Calu3 (cell line): Measurements from ENCODE around the gene PGM5. TPM values are rescaled to one million over a fixed set of nuclear protein-coding genes. Genes with fewer than 3 reads are reported as not detected.

Source experiments
- BruUV-seq: library from RNA; stranded (reverse); fragments of 400-500 nt; replicated peaks from 2 replicates; lab custom pipeline; 2021; lab: Mats Ljungman, UMichigan
- CTCF ChIA-PET: fragments of 300-600 bp; sonication (Branson Sonifier 250); formaldehyde crosslinking; loops from one replicate; lab custom pipeline; 2022; ENCODE audit warnings: antibody characterized with exemption; lab: Charles Lee
- DNase-seq: peaks from one replicate; pipeline ENCODE4 v3.0.0; 2022
- H3K27ac Mint-ChIP-seq: one replicate; pipeline ENCODE4 v1.8.0; 2022; ENCODE audit warnings: mixed read lengths; ENCODE audit not compliant: unreplicated experiment
- H3K27me3 Mint-ChIP-seq: one replicate; pipeline ENCODE4 v1.8.0; 2022; ENCODE audit warnings: mixed read lengths; ENCODE audit not compliant: unreplicated experiment
- H3K36me3 Mint-ChIP-seq: one replicate; pipeline ENCODE4 v1.8.0; 2022; ENCODE audit warnings: mild to moderate bottlenecking, moderate library complexity, mixed read lengths; ENCODE audit not compliant: insufficient read depth, unreplicated experiment
- H3K4me1 Mint-ChIP-seq: one replicate; pipeline ENCODE4 v1.8.0; 2022; ENCODE audit warnings: mild to moderate bottlenecking, low read depth, mixed read lengths; ENCODE audit not compliant: unreplicated experiment
- H3K4me3 Mint-ChIP-seq: one replicate; pipeline ENCODE4 v1.8.0; 2022; ENCODE audit warnings: mild to moderate bottlenecking, low read depth, moderate library complexity, mixed read lengths; ENCODE audit not compliant: unreplicated experiment
- H3K9me3 Mint-ChIP-seq: one replicate; pipeline ENCODE4 v1.8.0; 2022; ENCODE audit warnings: low read depth, mixed read lengths; ENCODE audit not compliant: unreplicated experiment
- CTCF ChIP-seq: fragments of 200-600 bp; IDR thresholded peaks from one replicate; pipeline ENCODE4 v1.8.0; 2022; ENCODE audit warnings: antibody characterized with exemption; ENCODE audit not compliant: unreplicated experiment
- intact Hi-C: fragments of 100-400 bp; cut with micrococcal nuclease; formaldehyde crosslinking; loops from one replicate; pipeline ENCODE4 v1.10.0; 2022; ENCODE audit not compliant: unreplicated experiment
- total RNA-seq: library from RNA; stranded (reverse); gene quantifications from 2 replicates; pipeline ENCODE4 v1.2.3, GENCODE V29; 2022

The PGM5 gene
- total RNA-seq, 1 experiment from 2014 or later = 0.87 TPM

- Mint-ChIP-seq H3K4me3 (no peak overlapping the region), H3K4me1 (no peaks in the 10 kb centered on the region), H3K27me3 (peaks cover 52% of the 10 kb centered on the region), H3K36me3 (no peaks in the 10 kb centered on the region), H3K27ac (no peak overlapping the region), H3K9me3 (no peaks in the 10 kb centered on the region)
- intact Hi-C loops = no loop called here
- no peak for TF ChIP-seq CTCF
- no TSS peak for BruUV-seq
- CTCF ChIA-PET = no interaction called here
- DNase-seq = no peak
Measured at GRCh38 chr9:68492806-68493205, 136.4 kb downstream of the PGM5 start.

DNA sequence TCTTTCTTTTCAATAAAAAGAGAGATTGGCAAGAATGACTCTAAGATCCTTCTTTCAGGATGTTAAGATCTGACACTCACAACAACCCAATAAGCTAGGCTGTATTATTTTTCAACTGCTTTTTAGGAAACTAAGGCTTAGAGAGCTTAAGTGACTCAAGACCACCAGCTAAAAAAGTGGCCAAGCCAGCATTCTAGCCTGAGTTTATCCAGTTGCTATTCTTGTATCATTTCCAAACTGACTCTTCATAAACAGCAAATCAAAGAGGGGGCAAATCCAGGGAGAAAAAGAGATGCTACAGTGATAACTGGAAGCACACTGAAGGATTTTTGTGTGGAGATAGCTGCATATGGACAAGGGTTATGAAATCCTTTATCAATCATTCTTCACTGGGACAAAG lies 137.1 kb downstream of the PGM5 start:
- intact Hi-C loops = no loop called here
- Mint-ChIP-seq H3K27me3 (peaks cover 54% of the 10 kb centered on the region), H3K4me1 (no peaks in the 10 kb centered on the region), H3K27ac (no peak overlapping the region), H3K36me3 (no peaks in the 10 kb centered on the region), H3K4me3 (no peak overlapping the region), H3K9me3 (no peaks in the 10 kb centered on the region)
- BruUV-seq = no TSS peak
- TF ChIP-seq CTCF = no peak
- DNase-seq = no peak
- CTCF ChIA-PET = no interaction called here

DNA sequence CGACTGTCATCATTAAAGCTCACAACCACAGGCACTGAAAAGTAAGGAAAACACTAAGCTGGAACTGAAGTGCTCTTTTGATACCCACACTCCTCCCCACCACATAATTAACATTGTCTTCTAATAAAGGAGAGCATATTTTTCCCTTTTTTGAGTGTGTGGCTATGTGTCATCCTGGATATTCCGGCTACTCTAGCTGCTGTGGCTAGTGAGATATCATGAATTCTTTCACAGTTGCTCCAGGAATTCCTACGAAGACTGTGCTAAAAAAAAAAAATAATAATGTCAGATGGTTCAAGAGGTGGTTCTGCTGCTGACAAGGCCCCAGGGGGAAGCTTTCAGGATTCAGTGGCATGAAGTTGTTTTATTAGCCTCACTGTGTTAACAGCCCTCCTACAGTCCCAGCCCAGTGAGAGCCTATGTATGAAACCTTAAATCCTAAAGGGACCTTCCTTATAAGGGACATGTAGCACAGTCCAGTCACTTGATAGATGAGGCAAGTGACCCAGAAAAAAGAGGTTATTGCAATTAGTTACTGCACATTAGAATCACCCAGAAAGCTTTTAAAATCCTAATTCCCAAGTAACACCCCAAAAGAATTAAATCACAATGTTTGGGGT lies 137.7 kb downstream of the PGM5 start:
- intact Hi-C loops = no loop called here
- CTCF ChIA-PET = no interaction called here
- Mint-ChIP-seq H3K27me3 (peaks cover 54% of the 10 kb centered on the region), H3K9me3 (no peaks in the 10 kb centered on the region), H3K4me3 (no peak overlapping the region), H3K36me3 (no peaks in the 10 kb centered on the region), H3K27ac (no peak overlapping the region), H3K4me1 (no peaks in the 10 kb centered on the region)
- DNase-seq = no peak
- no peak for TF ChIP-seq CTCF
- no TSS peak for BruUV-seq

DNA sequence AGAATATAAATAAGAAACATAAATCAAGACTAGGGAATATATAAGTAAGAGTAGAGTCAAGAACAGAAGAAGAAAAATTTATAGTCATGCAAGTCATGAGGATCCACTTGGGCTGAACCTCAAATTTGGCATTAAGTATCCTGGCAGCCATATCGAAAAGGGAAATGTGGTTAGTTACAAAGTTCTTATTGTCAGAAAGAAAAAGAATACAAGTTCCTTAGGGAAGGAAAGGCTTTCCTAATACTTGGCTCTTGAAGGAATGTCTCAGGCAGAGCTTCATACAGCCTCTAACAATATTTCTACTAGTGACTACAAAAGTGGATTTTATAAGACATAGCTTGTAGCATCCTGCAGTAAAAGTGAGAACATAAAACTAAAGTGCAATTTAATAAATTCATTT lies 138.8 kb downstream of the PGM5 start:
- TF ChIP-seq CTCF = no peak
- intact Hi-C loops = no loop called here

More for the DNA sequence above, 138.8 kb downstream of the PGM5 start:
- no TSS peak for BruUV-seq
- Mint-ChIP-seq H3K27ac (no peak overlapping the region), H3K9me3 (no peaks in the 10 kb centered on the region), H3K27me3 (peaks cover 58% of the 10 kb centered on the region), H3K4me1 (peaks cover under 1% of the 10 kb centered on the region), H3K4me3 (no peak overlapping the region), H3K36me3 (no peaks in the 10 kb centered on the region)
- CTCF ChIA-PET = no interaction called here
- DNase-seq = no peak
